Tibial nerve (tissue), 3 donors: ENCODE data around the gene NEAT1.

ENCODE experiments used
- POLR2A ChIP-seq, 2 donors: fragments of 450-650 bp; IDR thresholded peaks; one replicate each; pipeline ENCODE4 v1.6.1; 2017; ENCODE audit warnings: antibody characterized with exemption in 2 of 2, mild to moderate bottlenecking in 2 of 2, moderate library complexity in 2 of 2
- TF ChIP-seq, protein P1 (sequence below), 5 experiments: fragments of 200-600 bp in 3 of 5; fragments of 450-650 bp in 2 of 5; sonication (generic) in 3 of 5; IDR thresholded peaks; one replicate each; pipeline ENCODE4 v1.5.1; 2016 to 2019; ENCODE audit warnings: antibody characterized with exemption in 5 of 5, mild to moderate bottlenecking in 3 of 5, moderate library complexity in 2 of 5

GRCh38 chr11:65399249-65399648 lies 23.3 kb upstream of the NEAT1 start:
- TF ChIP-seq, protein P1, sequence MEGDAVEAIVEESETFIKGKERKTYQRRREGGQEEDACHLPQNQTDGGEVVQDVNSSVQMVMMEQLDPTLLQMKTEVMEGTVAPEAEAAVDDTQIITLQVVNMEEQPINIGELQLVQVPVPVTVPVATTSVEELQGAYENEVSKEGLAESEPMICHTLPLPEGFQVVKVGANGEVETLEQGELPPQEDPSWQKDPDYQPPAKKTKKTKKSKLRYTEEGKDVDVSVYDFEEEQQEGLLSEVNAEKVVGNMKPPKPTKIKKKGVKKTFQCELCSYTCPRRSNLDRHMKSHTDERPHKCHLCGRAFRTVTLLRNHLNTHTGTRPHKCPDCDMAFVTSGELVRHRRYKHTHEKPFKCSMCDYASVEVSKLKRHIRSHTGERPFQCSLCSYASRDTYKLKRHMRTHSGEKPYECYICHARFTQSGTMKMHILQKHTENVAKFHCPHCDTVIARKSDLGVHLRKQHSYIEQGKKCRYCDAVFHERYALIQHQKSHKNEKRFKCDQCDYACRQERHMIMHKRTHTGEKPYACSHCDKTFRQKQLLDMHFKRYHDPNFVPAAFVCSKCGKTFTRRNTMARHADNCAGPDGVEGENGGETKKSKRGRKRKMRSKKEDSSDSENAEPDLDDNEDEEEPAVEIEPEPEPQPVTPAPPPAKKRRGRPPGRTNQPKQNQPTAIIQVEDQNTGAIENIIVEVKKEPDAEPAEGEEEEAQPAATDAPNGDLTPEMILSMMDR (IDR thresholded peaks at IDR 0.05) = no peak
- no peak for TF ChIP-seq POLR2A (IDR thresholded peaks at IDR 0.05)
